ENCODE data around the gene MTREX.

- TF ChIP-seq CTCF (IDR thresholded peaks at IDR 0.05) (no peak), POLR2A (IDR thresholded peaks at IDR 0.05) (no peak), POLR2AphosphoS5 (IDR thresholded peaks at IDR 0.05) (no peak)
Measured at GRCh38 chr5:55327281-55327680, 19.5 kb downstream of the MTREX start.
